Measurements from ENCODE around the gene TSPAN16. TPM values are rescaled to one million over a fixed set of nuclear protein-coding genes. Genes with fewer than 3 reads are reported as not detected.
A peak's percentile ranks its signal among the peaks of the same experiment; 100 is the strongest.

The TSPAN16 gene
- total RNA-seq, 3 donors from 2014 or later: not detected

DNA sequence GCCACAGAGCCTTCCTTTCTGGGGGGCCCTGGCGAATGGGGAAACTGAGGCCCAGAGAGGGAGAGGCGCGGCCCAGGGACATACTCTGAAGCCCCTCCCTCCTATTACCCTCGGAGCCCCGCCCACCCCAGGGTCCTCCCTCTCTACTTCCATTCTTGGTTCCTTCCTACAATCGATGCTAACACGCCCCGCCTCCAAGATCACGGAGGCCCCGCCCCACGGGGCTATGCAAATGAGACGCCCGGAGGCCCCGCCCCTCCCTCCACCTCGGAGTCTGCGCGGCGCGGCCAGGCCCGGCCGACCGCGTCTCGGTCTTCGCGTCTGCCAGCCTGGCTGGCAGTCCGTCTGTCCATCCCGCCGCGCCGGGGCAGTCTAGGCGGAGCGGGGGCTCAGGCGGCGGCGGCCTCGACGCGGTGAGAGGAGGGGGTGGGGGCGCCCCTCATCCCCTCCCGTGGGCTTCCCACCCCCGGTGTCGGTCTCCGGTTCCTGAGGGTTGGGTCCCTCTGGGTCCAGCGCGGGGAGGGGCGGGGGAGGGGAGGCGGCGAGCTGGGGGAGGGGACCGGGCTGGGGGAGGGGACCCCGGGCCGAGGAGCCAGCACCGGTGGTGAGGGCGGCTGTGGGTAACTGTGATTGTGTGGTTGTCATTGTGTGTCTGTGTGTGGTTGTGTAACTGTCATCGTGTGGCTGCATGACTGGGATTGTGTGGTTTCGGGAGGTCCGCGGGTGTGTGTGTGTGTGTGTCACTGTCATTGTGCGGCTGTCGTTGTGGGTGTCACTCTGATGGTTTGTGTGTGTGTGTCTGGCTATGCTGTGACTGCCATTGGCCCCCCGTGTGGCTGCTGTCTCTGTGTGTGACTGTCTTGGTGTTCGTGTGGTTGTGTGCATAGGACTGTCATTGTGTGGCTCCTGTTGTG, 59.5 kb downstream of the TSPAN16 start, which contains the start of gene PLPPR2:
TSS of gene PLPPR2 (plus strand) at position 273 of the 914 bp plus-strand sequence. CDS start 2,242 bp downstream, outside the sequence.
- TF ChIP-seq, protein P1, sequence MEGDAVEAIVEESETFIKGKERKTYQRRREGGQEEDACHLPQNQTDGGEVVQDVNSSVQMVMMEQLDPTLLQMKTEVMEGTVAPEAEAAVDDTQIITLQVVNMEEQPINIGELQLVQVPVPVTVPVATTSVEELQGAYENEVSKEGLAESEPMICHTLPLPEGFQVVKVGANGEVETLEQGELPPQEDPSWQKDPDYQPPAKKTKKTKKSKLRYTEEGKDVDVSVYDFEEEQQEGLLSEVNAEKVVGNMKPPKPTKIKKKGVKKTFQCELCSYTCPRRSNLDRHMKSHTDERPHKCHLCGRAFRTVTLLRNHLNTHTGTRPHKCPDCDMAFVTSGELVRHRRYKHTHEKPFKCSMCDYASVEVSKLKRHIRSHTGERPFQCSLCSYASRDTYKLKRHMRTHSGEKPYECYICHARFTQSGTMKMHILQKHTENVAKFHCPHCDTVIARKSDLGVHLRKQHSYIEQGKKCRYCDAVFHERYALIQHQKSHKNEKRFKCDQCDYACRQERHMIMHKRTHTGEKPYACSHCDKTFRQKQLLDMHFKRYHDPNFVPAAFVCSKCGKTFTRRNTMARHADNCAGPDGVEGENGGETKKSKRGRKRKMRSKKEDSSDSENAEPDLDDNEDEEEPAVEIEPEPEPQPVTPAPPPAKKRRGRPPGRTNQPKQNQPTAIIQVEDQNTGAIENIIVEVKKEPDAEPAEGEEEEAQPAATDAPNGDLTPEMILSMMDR (IDR thresholded peaks at IDR 0.05): no peak
- H3K4me3 ChIP-seq: peak within 1 kb of the TSS; percentile 14
- intact Hi-C loops (cut with DNase I, micrococcal nuclease): no loop called here
- H3K4me1 ChIP-seq (ENCODE audit: low read depth): peaks cover 2% of the 10 kb centered on the region
- H3K36me3 ChIP-seq (ENCODE audit: low read depth): no peaks in the 10 kb centered on the region
- ATAC-seq (peak; percentile 98), DNase-seq (peak; percentile 92 to 94 (median 94))
- H3K9me3 ChIP-seq: no peaks in the 10 kb centered on the region

DNA sequence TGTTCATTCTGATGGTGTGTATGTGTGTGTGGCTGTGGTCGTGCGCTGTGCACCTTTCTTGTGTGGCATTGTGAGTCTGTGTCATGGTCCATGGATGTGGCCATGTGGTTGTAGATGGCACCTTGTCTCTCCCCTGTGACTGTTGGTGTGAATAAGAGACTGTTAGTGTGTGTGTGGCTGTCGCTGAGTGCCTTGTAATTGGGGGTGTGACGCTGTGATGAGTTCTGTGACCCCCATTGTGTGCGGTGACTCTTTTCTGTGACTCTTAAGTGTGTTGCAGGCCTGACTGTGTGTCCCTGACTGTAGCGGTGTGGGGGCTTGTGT, 60.1 kb downstream of the TSPAN16 start:
- intact Hi-C loops (cut with DNase I, micrococcal nuclease): no loop called here
- H3K4me3 ChIP-seq: no peak overlapping the region
- H3K9me3 ChIP-seq: no peaks in the 10 kb centered on the region
- H3K36me3 ChIP-seq (ENCODE audit: low read depth): no peaks in the 10 kb centered on the region
- TF ChIP-seq, protein P1 (IDR thresholded peaks at IDR 0.05): no peak
- no peak for ATAC-seq
- H3K4me1 ChIP-seq (ENCODE audit: low read depth): peaks cover 3% of the 10 kb centered on the region
- DNase-seq: no peak

DNA sequence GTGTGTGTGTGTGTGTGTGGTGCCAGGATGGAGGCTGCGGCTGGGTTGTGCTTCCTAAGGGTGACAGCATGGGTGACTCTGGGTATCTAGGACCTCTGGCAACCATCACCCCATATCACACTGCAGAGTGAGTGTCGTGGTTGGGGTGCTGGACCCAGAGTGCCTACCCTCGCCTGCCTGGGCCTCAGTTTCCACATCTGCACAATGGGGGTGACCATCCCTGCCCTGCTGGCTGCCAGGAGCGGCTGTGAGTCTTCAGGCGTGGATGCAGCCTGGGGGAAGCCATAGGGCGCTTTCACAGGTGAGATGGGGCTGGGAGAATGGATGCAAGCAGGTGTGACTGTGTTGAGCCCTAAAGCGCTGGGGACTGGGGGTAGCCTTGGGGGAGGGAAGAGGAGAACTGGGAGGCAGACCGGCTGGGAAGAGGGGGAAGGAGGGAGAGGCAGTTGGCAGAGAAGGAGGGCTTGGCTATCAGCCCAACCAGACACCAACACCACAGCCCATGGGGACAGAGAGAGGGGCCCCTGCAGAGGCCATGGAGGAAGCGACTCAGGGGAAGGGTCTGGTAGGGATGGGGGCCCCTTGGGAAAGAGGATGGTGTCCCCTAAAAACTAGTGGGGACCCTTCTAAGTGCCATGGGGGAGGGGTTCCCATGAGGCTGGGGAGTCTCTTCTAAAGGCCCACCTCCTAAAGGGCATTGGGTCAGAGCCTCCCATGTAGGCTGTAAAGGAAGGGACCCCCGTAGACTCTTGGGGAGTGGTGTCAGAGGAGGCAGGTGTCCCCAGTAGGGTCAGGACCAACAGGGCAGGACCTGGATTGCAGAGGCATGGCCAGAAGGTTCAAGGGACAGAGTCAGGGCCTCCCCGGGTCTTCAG, 61.0 kb downstream of the TSPAN16 start:
- Histone ChIP-seq H3K36me3 (ENCODE audit: low read depth) (no peaks in the 10 kb centered on the region), H3K4me1 (ENCODE audit: low read depth) (peaks cover 10% of the 10 kb centered on the region), H3K9me3 (no peaks in the 10 kb centered on the region), H3K4me3 (no peak overlapping the region)
- TF ChIP-seq, protein P1 (IDR thresholded peaks at IDR 0.05): no peak
- intact Hi-C loops (cut with DNase I, micrococcal nuclease): no loop called here
- ATAC-seq: no peak
- DNase-seq: no peak

DNA sequence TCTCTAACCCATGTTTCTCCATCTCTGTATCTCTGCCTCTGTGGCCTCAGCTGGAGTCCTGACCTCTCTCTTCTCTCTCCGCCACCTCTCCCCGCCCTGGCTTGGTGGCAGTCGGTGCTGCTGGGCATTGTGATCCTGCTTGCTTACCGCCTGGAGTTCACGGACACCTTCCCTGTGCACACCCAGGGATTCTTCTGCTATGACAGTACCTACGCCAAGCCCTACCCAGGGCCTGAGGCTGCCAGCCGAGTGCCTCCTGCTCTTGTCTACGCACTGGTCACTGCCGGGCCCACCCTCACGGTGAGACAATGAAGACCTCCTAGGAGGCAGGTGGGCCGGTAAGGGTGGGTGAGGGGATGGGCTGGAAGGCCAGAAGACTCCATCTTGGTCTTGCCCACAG, 63.5 kb downstream of the TSPAN16 start:
- ATAC-seq: no peak
- intact Hi-C loops (cut with DNase I, micrococcal nuclease): no loop called here
- H3K36me3 ChIP-seq (ENCODE audit: low read depth): no peaks in the 10 kb centered on the region
- peaks cover 15% of the 10 kb centered on the region for H3K4me1 ChIP-seq (ENCODE audit: low read depth)
- no peak overlapping the region for H3K4me3 ChIP-seq
- no peak for DNase-seq
- TF ChIP-seq, protein P1 (IDR thresholded peaks at IDR 0.05): no peak
- no peaks in the 10 kb centered on the region for H3K9me3 ChIP-seq

DNA sequence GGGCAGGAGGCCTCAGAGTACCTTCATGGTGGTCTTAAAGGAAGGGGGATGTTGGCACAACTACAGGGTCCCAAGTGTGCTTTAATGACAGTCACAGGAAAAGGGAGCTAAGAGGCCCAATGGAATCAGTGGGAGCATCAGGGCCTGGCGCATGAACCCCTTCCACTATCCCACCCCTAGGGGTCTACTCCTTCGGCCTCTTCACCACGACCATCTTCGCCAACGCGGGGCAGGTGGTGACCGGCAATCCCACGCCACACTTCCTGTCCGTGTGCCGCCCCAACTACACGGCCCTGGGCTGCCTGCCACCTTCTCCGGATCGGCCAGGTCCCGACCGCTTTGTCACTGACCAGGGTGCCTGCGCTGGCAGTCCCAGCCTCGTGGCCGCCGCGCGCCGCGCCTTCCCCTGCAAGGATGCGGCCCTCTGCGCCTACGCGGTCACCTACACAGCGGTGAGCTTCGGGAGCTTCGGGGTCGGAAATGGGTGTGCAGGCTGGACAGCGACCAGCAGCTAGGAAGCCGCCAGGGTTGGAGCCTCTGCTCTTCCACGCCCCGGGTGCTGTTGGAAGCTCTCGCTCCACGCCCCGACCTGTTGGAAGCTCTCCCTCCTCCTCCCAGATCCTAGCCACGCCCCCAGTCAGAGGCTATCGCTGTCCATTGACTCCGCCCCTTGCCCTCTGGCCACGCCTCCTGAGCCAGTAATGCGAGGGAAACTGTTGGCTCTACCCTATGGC, 65.2 kb downstream of the TSPAN16 start:
- Histone ChIP-seq H3K36me3 (ENCODE audit: low read depth) (no peaks in the 10 kb centered on the region), H3K9me3 (no peaks in the 10 kb centered on the region), H3K4me3 (no peak overlapping the region), H3K4me1 (ENCODE audit: low read depth) (peaks cover 12% of the 10 kb centered on the region)
- intact Hi-C loops (cut with DNase I, micrococcal nuclease): no loop called here
- ATAC-seq: peak; percentile 97
- TF ChIP-seq, protein P1 (IDR thresholded peaks at IDR 0.05): no peak
- DNase-seq: peak; percentile 92 to 97 (median 96)

Measured in mucosa of descending colon (tissue), 3 donors.